ENCODE measurements around the gene UGT1A3. TPM values are rescaled to one million over a fixed set of nuclear protein-coding genes. Genes with fewer than 3 reads are reported as not detected.

Gene UGT1A3
- total RNA-seq, 4 donors from 2014 or later = 2.6 to 3.2 (median 2.6) TPM; not detected in 1

- no peak overlapping the region for H3K4me3 ChIP-seq
- TF ChIP-seq POLR2AphosphoS5 (IDR thresholded peaks at IDR 0.05) (no peak), EP300 (IDR thresholded peaks at IDR 0.05; ENCODE audit: low read depth) (no peak), POLR2A (IDR thresholded peaks at IDR 0.05) (no peak), CTCF (IDR thresholded peaks at IDR 0.05) (no peak)
- in situ Hi-C loops (cut with MboI; ENCODE audit: low pct_ligation_motif_present in 1 of 4, low pct_unique_long_range_greater_than_20kb in 1 of 4, low sequenced_read_pairs in 3 of 4) (no loop called here), intact Hi-C loops (cut with DNase I; ENCODE audit: low total_unique reads) (no loop called here)
- DNase-seq = no peak
- H3K36me3 ChIP-seq = no peaks in the 10 kb centered on the region
- 91 to 100% methylated on average over 2 to 3 of the region's 3 CpGs for WGBS, 2 donors (ENCODE audit: low coverage in 1 of 2)
- H3K9me3 ChIP-seq = peaks cover 0 to 1% of the 10 kb centered on the region in 2 donors
- H3K27me3 ChIP-seq = no peaks in the 10 kb centered on the region
- H3K27ac ChIP-seq = no peak overlapping the region
- H3K4me1 ChIP-seq = no peaks in the 10 kb centered on the region
Observed at GRCh38 chr2:233821196-233821595, 92.4 kb downstream of the UGT1A3 start.

- TF ChIP-seq EP300 (IDR thresholded peaks at IDR 0.05; ENCODE audit: low read depth) (no peak), POLR2A (IDR thresholded peaks at IDR 0.05) (no peak), POLR2AphosphoS5 (IDR thresholded peaks at IDR 0.05) (no peak), CTCF (IDR thresholded peaks at IDR 0.05) (no peak)
- no peaks in the 10 kb centered on the region for H3K36me3 ChIP-seq
- intact Hi-C loops (cut with DNase I; ENCODE audit: low total_unique reads) (no loop called here), in situ Hi-C loops (cut with MboI; ENCODE audit: low pct_ligation_motif_present in 1 of 4, low pct_unique_long_range_greater_than_20kb in 1 of 4, low sequenced_read_pairs in 3 of 4) (no loop called here)
- H3K27ac ChIP-seq = no peak overlapping the region
- H3K4me3 ChIP-seq = no peak overlapping the region
- H3K27me3 ChIP-seq = no peaks in the 10 kb centered on the region
- peaks cover 0 to 3% of the 10 kb centered on the region in 2 donors for H3K9me3 ChIP-seq
- no peaks in the 10 kb centered on the region for H3K4me1 ChIP-seq
- no peak for DNase-seq
- WGBS, 2 donors (ENCODE audit: low coverage in 1 of 2) = 83 to 92% methylated on average over 2 to 8 of the region's 8 CpGs
Observed at GRCh38 chr2:233821709-233822100, 92.9 kb downstream of the UGT1A3 start.

- no peaks in the 10 kb centered on the region for H3K27me3 ChIP-seq
- H3K4me1 ChIP-seq = no peaks in the 10 kb centered on the region
- intact Hi-C loops (cut with DNase I; ENCODE audit: low total_unique reads) (no loop called here), in situ Hi-C loops (cut with MboI; ENCODE audit: low pct_ligation_motif_present in 1 of 4, low pct_unique_long_range_greater_than_20kb in 1 of 4, low sequenced_read_pairs in 3 of 4) (no loop called here)
- no peak overlapping the region for H3K4me3 ChIP-seq
- WGBS, 2 donors (ENCODE audit: low coverage in 1 of 2) = 84% methylated on average over 18 of the region's 21 CpGs; no CpG with 5 or more reads in 1 of the 2 donors
- DNase-seq = peak; percentile 3
- no peaks in the 10 kb centered on the region for H3K36me3 ChIP-seq
- peaks cover 0 to 3% of the 10 kb centered on the region in 2 donors for H3K9me3 ChIP-seq
- TF ChIP-seq EP300 (IDR thresholded peaks at IDR 0.05; ENCODE audit: low read depth) (no peak), POLR2AphosphoS5 (IDR thresholded peaks at IDR 0.05) (no peak), POLR2A (IDR thresholded peaks at IDR 0.05) (no peak), CTCF (IDR thresholded peaks at IDR 0.05) (no peak)
- no peak overlapping the region for H3K27ac ChIP-seq
Observed at GRCh38 chr2:233822101-233822771, 93.4 kb downstream of the UGT1A3 start.

Other genes starting within 250 kb of the UGT1A3 start
- gene USP40, start 162.3 kb upstream of the UGT1A3 start, total RNA-seq = 100 to 1,000 TPM in 1 of 4 donors, 10 to 100 TPM in 3; 30.7 to 113 (median 41.3) TPM
- 10 to 100 TPM in 2 of 4 donors, 1 to 10 TPM in 2; 1.1 to 15.1 (median 9.4) TPM for gene UGT1A8, start 111.4 kb upstream of the UGT1A3 start, total RNA-seq
- gene UGT1A10, start 92.6 kb upstream of the UGT1A3 start, total RNA-seq = 10 to 100 TPM; 54.2 to 87.5 (median 54.9) TPM
- gene UGT1A9, start 57.1 kb upstream of the UGT1A3 start, total RNA-seq = 10 to 100 TPM in 3 of 4 donors, 1 to 10 TPM in 1; 4.6 to 18.7 (median 10.5) TPM
- 10 to 100 TPM in 3 of 4 donors, 1 to 10 TPM in 1; 3.4 to 55.3 (median 18.2) TPM for gene UGT1A7, start 47.1 kb upstream of the UGT1A3 start, total RNA-seq
- 10 to 100 TPM; 13.5 to 40.2 (median 18.1) TPM for gene UGT1A6, start 36.2 kb upstream of the UGT1A3 start, total RNA-seq
- 10 to 100 TPM in 2 of 4 donors, 1 to 10 TPM in 2; 3.2 to 18.3 (median 7.9) TPM for gene UGT1A5, start 16.1 kb upstream of the UGT1A3 start, total RNA-seq
- 1 to 10 TPM; 2.0 to 9.0 (median 4.9) TPM for gene UGT1A4, start 10.3 kb upstream of the UGT1A3 start, total RNA-seq
- 10 to 100 TPM in 1 of 4 donors, 1 to 10 TPM in 3; 4.4 to 11.3 (median 6.9) TPM for gene UGT1A1, start 31.2 kb downstream of the UGT1A3 start, total RNA-seq
- gene MROH2A, start 49.3 kb downstream of the UGT1A3 start, total RNA-seq = under 1 TPM in 1 of 4 donors, not detected in 3; 0.14 TPM
- gene HJURP, start 125.5 kb downstream of the UGT1A3 start, total RNA-seq = 10 to 100 TPM in 1 of 4 donors, 1 to 10 TPM in 2, not detected in 1; 1.9 to 29.5 (median 2.1) TPM
- gene TRPM8, start 188.3 kb downstream of the UGT1A3 start, total RNA-seq = not detected